Neural cell (in vitro differentiated cells): Measurements from ENCODE around the gene TIE1.

Experiments
- CTCF ChIP-seq: fragments of 450-650 bp; IDR thresholded peaks from 2 replicates; pipeline ENCODE4 v1.5.1; 2014; ENCODE audit warnings: antibody characterized with exemption, mild to moderate bottlenecking, moderate library complexity; ENCODE audit not compliant: poor library complexity, severe bottlenecking
- EZH2 ChIP-seq: fragments of 200-600, 300-800 bp; shearing (Covaris generic), sonication (generic); IDR thresholded peaks from 2 replicates; pipeline ENCODE4 v1.6.1; 2014; ENCODE audit warnings: antibody characterized with exemption, low read length, borderline replicate concordance, mild to moderate bottlenecking; ENCODE audit not compliant: insufficient read depth, poor library complexity, severe bottlenecking
- REST ChIP-seq: IDR thresholded peaks from 2 replicates; pipeline ENCODE4 v1.6.1; 2012; ENCODE audit warnings: borderline replicate concordance

- TF ChIP-seq CTCF (no peak), REST (no peak), EZH2 (no peak)
Measured at GRCh38 chr1:43363283-43363934, 62.6 kb downstream of the TIE1 start.
